Endodermal cell (in vitro differentiated cells): ENCODE measurements around the gene RNF223. TPM values are rescaled to one million over a fixed set of nuclear protein-coding genes. Genes with fewer than 3 reads are reported as not detected.

Source experiments
- DNase-seq: peaks from one replicate; pipeline ENCODE4 v3.0.0-alpha.2; 2017
- H3K27ac ChIP-seq: 2 replicates; pipeline ENCODE4 v1.5.1; 2013; ENCODE audit warnings: mild to moderate bottlenecking, low read depth, low read length, moderate library complexity
- H3K27me3 ChIP-seq: 2 replicates; pipeline ENCODE4 v1.6.1; 2013; ENCODE audit warnings: mild to moderate bottlenecking, low read length, moderate library complexity; ENCODE audit not compliant: insufficient read depth, control insufficient read depth, poor library complexity, severe bottlenecking
- H3K36me3 ChIP-seq: 2 replicates; pipeline ENCODE4 v1.7.0; 2013; ENCODE audit warnings: mild to moderate bottlenecking, low read length, moderate library complexity; ENCODE audit not compliant: control insufficient read depth, insufficient read depth
- H3K4me1 ChIP-seq: one replicate; pipeline ENCODE4 v1.7.0; 2013; ENCODE audit warnings: low read length; ENCODE audit not compliant: control insufficient read depth, insufficient read depth
- H3K4me3 ChIP-seq: 2 replicates; pipeline ENCODE4 v1.5.1; 2013; ENCODE audit warnings: mild to moderate bottlenecking, low read length, moderate library complexity
- H3K9ac ChIP-seq: 2 replicates; pipeline ENCODE4 v1.6.1; 2013; ENCODE audit warnings: mild to moderate bottlenecking, low read length, moderate library complexity; ENCODE audit not compliant: poor library complexity, severe bottlenecking; ENCODE audit errors: extremely low read depth
- H3K9me3 ChIP-seq: 2 replicates; pipeline ENCODE4 v1.6.1; 2013; ENCODE audit warnings: mild to moderate bottlenecking, low read length, moderate library complexity; ENCODE audit not compliant: control insufficient read depth
- H3K27ac Mint-ChIP-seq: 2 replicates; pipeline ENCODE4 v1.8.0; 2020; ENCODE audit warnings: mixed read lengths
- H3K27me3 Mint-ChIP-seq: 2 replicates; pipeline ENCODE4 v1.8.0; 2021; ENCODE audit warnings: mild to moderate bottlenecking, mixed read lengths; ENCODE audit not compliant: insufficient read depth
- H3K36me3 Mint-ChIP-seq: 2 replicates; pipeline ENCODE4 v1.8.0; 2020; ENCODE audit warnings: low read depth, mixed read lengths
- H3K4me1 Mint-ChIP-seq: 2 replicates; pipeline ENCODE4 v1.8.0; 2020; ENCODE audit warnings: mixed read lengths
- H3K4me3 Mint-ChIP-seq: 2 replicates; pipeline ENCODE4 v1.8.0; 2020; ENCODE audit warnings: mild to moderate bottlenecking, moderate library complexity, mixed read lengths
- H3K9me3 Mint-ChIP-seq: 2 replicates; pipeline ENCODE4 v1.8.0; 2020; ENCODE audit warnings: mild to moderate bottlenecking, mixed read lengths
- CTCF ChIP-seq: fragments of 200-600 bp; sonication (generic); conservative IDR thresholded peaks from 2 replicates; pipeline ENCODE4 v1.5.0; 2021; ENCODE audit warnings: antibody characterized with exemption, mild to moderate bottlenecking
- WGBS, 2 experiments: methylation state at CpG; one replicate each; pipeline versions ENCODE4 v1.1.5 to v1.1.7; 2013; ENCODE audit warnings: missing lambda C conversion rate in 2 of 2, mixed read lengths in 1 of 2; ENCODE audit not compliant: insufficient coverage in 1 of 2, insufficient read length in 1 of 2; 5-methylcytosine and 5-hydroxymethylcytosine counted together
- total RNA-seq, 2 donors: library from RNA; stranded (reverse); fragmentation: NEBNext Ultra II Directional in 1 of 2; extraction: Animal tissue kit (Norgen Biotek cat#: 25700) in 1 of 2; gene quantifications; 2 replicates in 1 of 2; 3 replicates in 1 of 2; pipeline ENCODE4 v1.2.1, GENCODE V29; 2021

Gene RNF223
- total RNA-seq, 2 donors from 2014 or later: not detected

DNA sequence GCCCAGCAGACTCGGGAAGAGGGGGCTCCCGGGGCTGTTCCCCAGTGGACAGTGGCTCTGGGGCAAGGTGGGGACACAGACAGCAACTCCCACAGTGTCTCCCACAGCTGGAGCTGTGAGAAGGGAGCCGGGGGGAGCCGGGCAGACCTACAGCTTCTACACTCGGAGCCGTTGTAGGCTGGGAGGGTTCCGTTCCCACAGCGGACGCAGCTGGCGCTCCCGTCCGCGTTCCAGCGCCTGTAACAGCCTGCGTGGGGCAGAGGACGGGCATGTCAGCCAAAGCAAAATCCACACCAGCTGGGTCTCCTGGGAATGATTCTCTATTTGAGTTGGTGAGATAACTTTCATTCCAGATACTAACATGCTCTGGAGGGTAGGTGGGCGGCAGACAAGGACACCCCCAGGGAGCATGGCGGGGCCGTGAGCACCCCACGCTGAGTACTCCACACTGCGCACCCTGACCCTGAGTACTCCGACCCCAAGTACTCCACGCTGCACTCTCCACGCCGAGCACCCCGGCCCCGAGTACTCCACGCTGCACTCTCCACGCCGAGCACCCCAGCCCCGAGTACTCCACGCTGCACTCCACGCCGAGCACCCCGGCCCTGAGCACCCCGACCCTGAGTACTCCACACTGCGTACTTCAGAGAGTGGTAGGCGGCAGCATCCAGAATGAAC lies 13.4 kb upstream of the RNF223 start:
- Histone ChIP-seq H3K4me3 (no peak overlapping the region), H3K9ac (no peak overlapping the region), H3K27ac (no peak overlapping the region), H3K9me3 (no peaks in the 10 kb centered on the region), H3K36me3 (no peaks in the 10 kb centered on the region), H3K27me3 (no peaks in the 10 kb centered on the region), H3K4me1 (no peaks in the 10 kb centered on the region)
- H3K27me3 Mint-ChIP-seq: no peaks in the 10 kb centered on the region
- 93 to 94% methylated on average over 35 to 38 of the region's 38 CpGs for WGBS, 2 experiments
- H3K36me3 Mint-ChIP-seq: peaks cover 2% of the 10 kb centered on the region
- no peaks in the 10 kb centered on the region for H3K4me1 Mint-ChIP-seq
- H3K4me3 Mint-ChIP-seq: no peak overlapping the region
- no peak overlapping the region for H3K27ac Mint-ChIP-seq
- H3K9me3 Mint-ChIP-seq: no peaks in the 10 kb centered on the region
- no peak for TF ChIP-seq CTCF
- DNase-seq: no peak

DNA sequence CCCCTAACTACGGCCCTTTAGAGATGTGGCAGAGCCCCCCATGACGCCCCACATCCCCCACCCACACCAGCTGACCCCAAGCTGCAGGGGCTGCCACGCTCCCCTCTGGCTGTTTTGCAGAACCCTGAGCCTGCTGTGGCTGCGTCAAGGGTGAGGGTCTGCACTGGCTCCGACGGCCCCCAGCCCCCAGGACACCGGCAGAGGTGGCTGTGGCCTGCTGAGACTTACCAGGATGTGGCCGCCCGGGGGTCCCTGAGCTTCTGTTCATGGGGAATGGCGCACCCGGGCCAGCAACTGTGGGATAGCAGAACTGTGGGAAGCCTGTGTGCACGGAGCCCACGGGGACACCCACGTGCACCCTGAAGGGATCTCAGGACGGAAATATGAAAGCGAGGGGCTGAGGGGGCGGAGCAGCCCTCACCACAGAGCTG lies 12.8 kb upstream of the RNF223 start:
- Mint-ChIP-seq H3K36me3 (peaks cover 2% of the 10 kb centered on the region), H3K27me3 (no peaks in the 10 kb centered on the region), H3K4me1 (no peaks in the 10 kb centered on the region), H3K4me3 (no peak overlapping the region), H3K9me3 (no peaks in the 10 kb centered on the region), H3K27ac (no peak overlapping the region)
- H3K27me3 ChIP-seq: no peaks in the 10 kb centered on the region
- no peaks in the 10 kb centered on the region for H3K4me1 ChIP-seq
- no peak for TF ChIP-seq CTCF
- H3K4me3 ChIP-seq: no peak overlapping the region
- no peak for DNase-seq
- H3K27ac ChIP-seq: no peak overlapping the region
- H3K9ac ChIP-seq: no peak overlapping the region
- no peaks in the 10 kb centered on the region for H3K9me3 ChIP-seq
- no peaks in the 10 kb centered on the region for H3K36me3 ChIP-seq
- 92 to 97% methylated on average over 12 to 17 of the region's 17 CpGs for WGBS, 2 experiments

GRCh38 chr1:1085911-1086841 lies 12.1 kb upstream of the RNF223 start:
- Histone ChIP-seq H3K9me3 (no peaks in the 10 kb centered on the region), H3K4me3 (no peak overlapping the region), H3K27me3 (no peaks in the 10 kb centered on the region), H3K4me1 (no peaks in the 10 kb centered on the region), H3K36me3 (no peaks in the 10 kb centered on the region), H3K9ac (no peak overlapping the region), H3K27ac (no peak overlapping the region)
- no peaks in the 10 kb centered on the region for H3K9me3 Mint-ChIP-seq
- no peak for TF ChIP-seq CTCF
- DNase-seq: peak; percentile 43
- no peak overlapping the region for H3K4me3 Mint-ChIP-seq
- no peaks in the 10 kb centered on the region for H3K27me3 Mint-ChIP-seq
- H3K4me1 Mint-ChIP-seq: no peaks in the 10 kb centered on the region
- no peak overlapping the region for H3K27ac Mint-ChIP-seq
- 94 to 96% methylated on average over 28 to 38 of the region's 38 CpGs for WGBS, 2 experiments
- peaks cover 2% of the 10 kb centered on the region for H3K36me3 Mint-ChIP-seq
